ENCODE data around the gene URAD.

The URAD gene

DNA sequence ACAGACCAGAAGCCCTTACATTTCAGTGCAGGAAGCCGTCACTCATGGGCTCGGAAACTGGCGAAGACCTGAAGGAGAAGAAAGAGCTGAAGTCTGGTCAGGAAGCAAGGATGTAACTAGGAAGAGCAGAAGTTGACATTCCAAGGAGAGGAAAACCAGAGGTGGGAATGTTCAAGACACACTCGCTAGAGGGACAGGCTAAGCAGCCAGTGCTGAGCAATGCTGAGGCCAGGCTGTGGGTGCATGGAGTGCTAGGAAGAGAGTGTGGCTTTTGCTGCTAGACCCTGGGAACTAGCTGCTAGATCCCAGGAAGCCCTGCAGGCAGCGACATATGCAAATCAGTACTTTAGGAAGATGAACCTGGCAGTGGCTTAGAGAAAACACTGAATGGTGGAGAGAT lies 12.1 kb upstream of the URAD start:
- Histone ChIP-seq H3K36me3 (ENCODE audit: control insufficient read depth, low read length) (no peaks in the 10 kb centered on the region), H3K4me1 (ENCODE audit: control insufficient read depth, low read length) (peaks cover 8% of the 10 kb centered on the region; the same call in 1 of the 2 replicates)

DNA sequence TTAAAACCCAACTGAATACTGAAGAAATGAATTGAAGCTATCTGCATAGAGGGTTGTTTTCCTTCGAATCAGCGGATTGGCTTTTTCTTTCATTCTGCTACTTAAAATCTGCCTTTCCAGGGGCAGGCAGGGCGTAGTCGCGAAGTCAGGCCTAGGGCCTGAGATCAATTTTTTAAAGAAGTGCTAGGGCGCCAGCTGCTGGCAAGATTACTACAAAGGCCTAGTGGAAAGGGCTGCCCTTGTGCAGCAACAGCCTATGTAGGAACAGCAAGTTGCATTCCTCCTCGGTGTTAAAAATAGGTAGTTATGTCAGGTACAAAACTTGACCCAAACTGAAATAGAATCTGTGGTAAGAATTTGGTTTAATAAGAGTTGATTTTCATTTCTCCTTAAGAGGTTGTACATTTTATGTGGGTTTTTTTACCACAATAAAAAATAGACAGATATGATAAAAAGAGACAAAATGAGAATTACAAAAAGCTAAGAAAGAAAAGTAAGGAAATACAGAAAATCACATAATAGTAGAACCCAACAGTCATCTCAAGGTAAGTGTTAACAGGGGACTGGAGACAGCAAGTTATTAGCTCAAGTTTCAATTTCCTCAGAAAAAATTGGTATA lies 9.5 kb upstream of the URAD start:
- Histone ChIP-seq H3K9me3 (ENCODE audit: control insufficient read depth, insufficient read depth, low read length) (no peaks in the 10 kb centered on the region), H3K79me2 (ENCODE audit: control insufficient read depth, low read length) (no peaks in the 10 kb centered on the region), H3K27ac (ENCODE audit: low read depth, low read length) (no peak overlapping the region), H4K20me1 (ENCODE audit: control insufficient read depth, insufficient read depth, low read depth, low read length) (no peaks in the 10 kb centered on the region), H3F3A (ENCODE audit: control insufficient read depth, insufficient read depth) (0 out of 2 replicates have a peak, but pooled peaks cover 2% of the 10 kb centered on the region), H3K36me3 (ENCODE audit: control insufficient read depth, low read length) (no peaks in the 10 kb centered on the region), H3K4me3 (ENCODE audit: low read length) (no peak overlapping the region), H3K27me3 (ENCODE audit: control insufficient read depth, low read length) (no peaks in the 10 kb centered on the region), H3K9me2 (replicated peaks; ENCODE audit: control insufficient read depth, low read length) (no peaks in the 10 kb centered on the region), H3K4me2 (ENCODE audit: low read length) (no peak overlapping the region), H3K4me1 (ENCODE audit: control insufficient read depth, low read length) (peaks cover 8% of the 10 kb centered on the region; the same call in 1 of the 2 replicates)
- TF ChIP-seq EZH2phosphoT487 (IDR thresholded peaks at IDR 0.05; ENCODE audit: borderline replicate concordance, low read length): no peak
- TF ChIP-seq, protein P1, sequence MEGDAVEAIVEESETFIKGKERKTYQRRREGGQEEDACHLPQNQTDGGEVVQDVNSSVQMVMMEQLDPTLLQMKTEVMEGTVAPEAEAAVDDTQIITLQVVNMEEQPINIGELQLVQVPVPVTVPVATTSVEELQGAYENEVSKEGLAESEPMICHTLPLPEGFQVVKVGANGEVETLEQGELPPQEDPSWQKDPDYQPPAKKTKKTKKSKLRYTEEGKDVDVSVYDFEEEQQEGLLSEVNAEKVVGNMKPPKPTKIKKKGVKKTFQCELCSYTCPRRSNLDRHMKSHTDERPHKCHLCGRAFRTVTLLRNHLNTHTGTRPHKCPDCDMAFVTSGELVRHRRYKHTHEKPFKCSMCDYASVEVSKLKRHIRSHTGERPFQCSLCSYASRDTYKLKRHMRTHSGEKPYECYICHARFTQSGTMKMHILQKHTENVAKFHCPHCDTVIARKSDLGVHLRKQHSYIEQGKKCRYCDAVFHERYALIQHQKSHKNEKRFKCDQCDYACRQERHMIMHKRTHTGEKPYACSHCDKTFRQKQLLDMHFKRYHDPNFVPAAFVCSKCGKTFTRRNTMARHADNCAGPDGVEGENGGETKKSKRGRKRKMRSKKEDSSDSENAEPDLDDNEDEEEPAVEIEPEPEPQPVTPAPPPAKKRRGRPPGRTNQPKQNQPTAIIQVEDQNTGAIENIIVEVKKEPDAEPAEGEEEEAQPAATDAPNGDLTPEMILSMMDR (IDR thresholded peaks at IDR 0.05; ENCODE audit: low read depth, low read length, poor library complexity, severe bottlenecking): peak; percentile 71

More for the DNA sequence above, 12.1 kb upstream of the URAD start:
- Histone ChIP-seq H3K27ac (ENCODE audit: low read depth, low read length) (no peak overlapping the region), H3K9me2 (replicated peaks; ENCODE audit: control insufficient read depth, low read length) (no peaks in the 10 kb centered on the region), H3F3A (ENCODE audit: control insufficient read depth, insufficient read depth) (0 out of 2 replicates have a peak, but pooled peaks cover 2% of the 10 kb centered on the region), H3K79me2 (ENCODE audit: control insufficient read depth, low read length) (no peaks in the 10 kb centered on the region), H3K9me3 (ENCODE audit: control insufficient read depth, insufficient read depth, low read length) (no peaks in the 10 kb centered on the region), H4K20me1 (ENCODE audit: control insufficient read depth, insufficient read depth, low read depth, low read length) (no peaks in the 10 kb centered on the region), H3K27me3 (ENCODE audit: control insufficient read depth, low read length) (no peaks in the 10 kb centered on the region), H3K4me2 (ENCODE audit: low read length) (no peak overlapping the region), H3K4me3 (ENCODE audit: low read length) (no peak overlapping the region)
- TF ChIP-seq, protein P1 (IDR thresholded peaks at IDR 0.05; ENCODE audit: low read depth, low read length, poor library complexity, severe bottlenecking): no peak
- TF ChIP-seq EZH2phosphoT487 (IDR thresholded peaks at IDR 0.05; ENCODE audit: borderline replicate concordance, low read length): no peak

DNA sequence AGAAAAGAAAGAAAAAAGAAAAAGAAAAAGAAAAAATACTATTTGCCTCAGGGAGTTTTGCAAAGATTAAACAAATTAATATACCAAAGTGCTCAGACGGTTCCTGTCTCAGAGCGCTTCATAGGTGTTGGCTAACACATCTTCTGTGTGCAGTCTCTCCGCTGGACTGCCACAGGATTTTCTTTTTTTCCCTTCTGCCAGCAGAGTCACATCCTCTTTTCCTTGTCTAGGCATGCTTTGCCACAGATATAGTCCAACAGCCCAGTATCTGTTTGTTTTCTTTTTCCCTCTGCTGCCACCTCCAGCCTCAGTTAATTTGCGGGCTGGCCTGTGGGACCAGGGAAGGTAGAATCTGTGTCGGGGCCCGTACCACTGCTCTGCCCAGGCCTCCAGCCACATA lies 3.4 kb upstream of the URAD start:
- no peaks in the 10 kb centered on the region for H3K9me3 ChIP-seq (ENCODE audit: control insufficient read depth, insufficient read depth, low read length)

More for the DNA sequence above, 3.4 kb upstream of the URAD start:
- Histone ChIP-seq H3K4me1 (ENCODE audit: control insufficient read depth, low read length) (peaks cover 3% of the 10 kb centered on the region; the same call in 1 of the 2 replicates), H3K27ac (ENCODE audit: low read depth, low read length) (no peak overlapping the region), H3K36me3 (ENCODE audit: control insufficient read depth, low read length) (no peaks in the 10 kb centered on the region), H3K9me2 (replicated peaks; ENCODE audit: control insufficient read depth, low read length) (no peaks in the 10 kb centered on the region), H3F3A (ENCODE audit: control insufficient read depth, insufficient read depth) (no peaks in the 10 kb centered on the region), H3K4me2 (ENCODE audit: low read length) (no peak overlapping the region), H3K79me2 (ENCODE audit: control insufficient read depth, low read length) (no peaks in the 10 kb centered on the region), H3K27me3 (ENCODE audit: control insufficient read depth, low read length) (no peaks in the 10 kb centered on the region), H4K20me1 (ENCODE audit: control insufficient read depth, insufficient read depth, low read depth, low read length) (no peaks in the 10 kb centered on the region), H3K4me3 (ENCODE audit: low read length) (no peak overlapping the region)
- TF ChIP-seq, protein P1 (IDR thresholded peaks at IDR 0.05; ENCODE audit: low read depth, low read length, poor library complexity, severe bottlenecking): no peak
- no peak for TF ChIP-seq EZH2phosphoT487 (IDR thresholded peaks at IDR 0.05; ENCODE audit: borderline replicate concordance, low read length)
